T-helper 22 cell (primary cell): Measurements from ENCODE around the gene SYPL1.
A peak's percentile ranks its signal among the peaks of the same experiment; 100 is the strongest.

Source experiments
- DNase-seq: peaks from one replicate; pipeline ENCODE4 v3.0.0-alpha.2; 2020; ENCODE audit warnings: low read depth

SYPL1 gene

DNA sequence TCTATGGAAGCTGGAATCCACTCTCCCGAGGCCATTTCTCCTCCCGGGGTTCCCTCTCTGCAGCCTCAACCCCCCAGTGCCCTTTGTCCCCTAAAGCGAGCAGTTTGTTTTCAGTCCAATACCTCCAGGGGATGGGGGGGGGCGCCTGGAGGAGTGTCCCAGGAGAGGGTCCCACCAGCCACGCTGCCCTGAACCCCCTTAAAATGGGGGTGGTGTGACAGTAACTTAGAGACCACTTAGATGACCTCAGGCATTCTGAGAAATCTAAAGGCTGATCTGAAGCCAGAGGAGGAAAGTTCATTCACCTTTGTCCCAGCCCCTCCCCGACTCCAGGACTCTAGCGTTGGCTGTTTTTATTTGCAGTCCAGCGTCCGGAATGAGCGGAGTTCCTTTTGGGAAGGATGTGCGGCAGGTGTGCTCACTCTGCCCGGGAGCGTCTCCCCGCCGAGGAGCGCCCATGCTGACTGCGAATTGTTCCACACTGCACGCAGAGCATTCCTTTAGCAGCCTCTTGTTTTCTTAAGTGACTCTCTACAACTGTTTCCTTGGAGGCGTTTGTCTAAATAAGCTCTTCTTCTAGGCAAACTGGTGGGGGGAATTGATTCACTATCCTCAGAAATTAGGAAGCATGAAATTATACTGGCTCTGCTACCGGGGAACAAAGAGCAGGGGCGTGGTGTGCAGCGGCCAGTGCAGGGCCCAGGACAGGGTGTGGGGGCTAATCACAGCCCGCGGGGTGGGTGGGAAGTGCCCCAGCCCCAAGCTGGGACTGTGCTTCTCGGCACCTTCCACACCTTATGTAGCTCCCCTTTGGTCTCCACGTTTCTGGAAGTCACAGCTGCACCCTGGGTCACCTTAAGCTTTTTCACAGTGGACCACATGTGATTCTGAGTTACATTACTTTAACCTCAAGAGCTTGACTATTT, 46.3 kb downstream of the SYPL1 start:
- no peak for DNase-seq

DNA sequence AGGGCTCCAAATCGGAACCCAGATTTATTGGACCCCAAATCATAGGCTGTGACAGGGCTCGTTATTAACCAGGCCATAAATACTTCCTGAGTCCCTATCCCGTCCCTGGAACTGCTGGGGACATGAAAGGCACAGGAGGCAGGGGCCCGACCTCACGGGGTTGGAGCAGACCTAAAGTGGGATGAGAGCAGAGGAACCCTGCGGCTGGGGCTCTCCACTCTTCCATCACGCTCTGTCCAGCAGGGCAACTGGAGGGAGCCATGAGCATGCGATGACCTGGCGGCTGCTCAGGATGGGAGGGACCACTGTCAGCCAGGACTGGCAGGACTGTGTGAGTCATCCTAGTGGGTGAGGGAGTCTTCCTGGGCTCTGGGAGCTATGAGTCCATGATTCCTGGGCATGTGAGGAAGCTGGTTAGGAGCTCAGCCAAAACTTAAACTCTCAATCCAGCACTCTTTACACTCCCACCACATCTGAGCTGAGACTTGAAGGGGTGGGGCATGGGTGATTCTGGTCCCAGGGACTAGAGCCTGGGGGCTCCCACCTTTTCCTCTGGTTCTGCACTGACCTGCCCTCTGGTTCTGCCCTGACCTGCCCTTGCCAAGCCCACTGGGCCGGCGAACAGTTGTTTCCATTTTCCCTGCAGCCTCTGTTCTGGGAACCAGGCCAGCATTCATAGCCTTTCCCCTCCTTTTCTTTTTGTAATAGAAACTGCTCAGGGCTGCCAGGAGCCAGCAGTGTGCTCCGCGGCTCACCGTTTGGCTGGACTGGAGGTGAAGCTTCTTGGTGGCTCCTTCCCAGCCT, 47.1 kb downstream of the SYPL1 start:
- no peak for DNase-seq

DNA sequence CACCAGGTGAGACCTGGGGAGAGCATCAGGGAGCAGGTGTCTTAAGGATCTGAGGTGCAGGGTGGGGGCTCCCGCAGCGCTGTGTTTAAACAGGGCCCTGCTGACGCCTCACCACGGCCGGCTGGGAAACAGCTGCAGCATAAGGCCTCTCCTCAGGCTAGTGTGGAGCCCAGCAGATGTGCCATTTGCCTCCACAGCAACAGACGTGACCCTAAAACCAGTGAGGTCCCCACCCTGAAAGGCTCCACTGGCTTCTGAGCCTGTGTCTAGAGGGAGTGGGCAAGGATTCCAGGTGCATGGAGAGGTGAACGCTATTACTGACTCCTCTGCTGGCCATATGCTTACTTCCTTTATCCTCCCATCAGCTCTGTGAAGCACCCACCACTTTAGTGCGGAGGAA, 47.8 kb downstream of the SYPL1 start:
- no peak for DNase-seq

DNA sequence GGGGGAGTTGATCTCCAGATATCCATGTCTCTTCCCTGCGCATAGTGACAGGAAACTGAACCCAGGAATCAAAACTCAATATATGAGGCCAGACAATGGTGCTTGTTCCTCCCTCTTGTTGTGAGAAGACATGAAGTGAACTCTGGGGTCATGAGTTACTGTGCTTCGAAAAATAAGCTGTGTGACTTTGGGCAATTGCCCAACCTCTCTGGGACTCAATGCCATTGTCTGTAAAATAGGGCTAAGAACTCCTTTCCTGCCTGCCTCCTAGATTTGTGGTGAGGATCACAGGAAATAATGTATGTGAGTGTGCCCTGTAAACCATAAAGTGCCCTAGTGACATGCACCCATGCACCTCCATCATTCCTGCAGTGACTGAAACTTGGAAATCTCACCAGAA, 48.4 kb downstream of the SYPL1 start:
- no peak for DNase-seq

- no peak for DNase-seq
These were observed 49.1 kb downstream of the SYPL1 start for GRCh38 chr7:106063024-106063423.

DNA sequence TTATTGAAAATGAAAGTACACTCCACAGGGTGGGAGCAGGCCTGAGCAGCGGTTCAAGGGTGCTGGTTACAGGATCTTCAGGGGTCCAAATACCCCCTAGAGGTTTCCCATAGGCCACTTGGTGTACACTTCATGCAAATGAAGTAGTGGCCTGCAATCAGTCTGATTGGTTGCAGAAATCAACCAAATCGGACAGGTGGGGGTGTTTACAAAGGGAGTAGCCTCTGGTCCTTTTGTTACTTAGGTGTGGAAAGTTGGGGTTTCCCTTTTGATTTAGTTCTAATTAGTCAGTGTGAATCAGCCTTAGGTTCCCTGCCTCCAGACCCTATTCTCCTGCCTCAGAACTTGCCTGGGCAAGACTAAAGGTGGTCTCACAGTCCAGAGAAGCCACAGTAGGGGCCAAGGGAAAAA, 49.6 kb downstream of the SYPL1 start:
- no peak for DNase-seq

- no peak for DNase-seq
These were observed 50.1 kb downstream of the SYPL1 start for GRCh38 chr7:106062006-106062405.

DNA sequence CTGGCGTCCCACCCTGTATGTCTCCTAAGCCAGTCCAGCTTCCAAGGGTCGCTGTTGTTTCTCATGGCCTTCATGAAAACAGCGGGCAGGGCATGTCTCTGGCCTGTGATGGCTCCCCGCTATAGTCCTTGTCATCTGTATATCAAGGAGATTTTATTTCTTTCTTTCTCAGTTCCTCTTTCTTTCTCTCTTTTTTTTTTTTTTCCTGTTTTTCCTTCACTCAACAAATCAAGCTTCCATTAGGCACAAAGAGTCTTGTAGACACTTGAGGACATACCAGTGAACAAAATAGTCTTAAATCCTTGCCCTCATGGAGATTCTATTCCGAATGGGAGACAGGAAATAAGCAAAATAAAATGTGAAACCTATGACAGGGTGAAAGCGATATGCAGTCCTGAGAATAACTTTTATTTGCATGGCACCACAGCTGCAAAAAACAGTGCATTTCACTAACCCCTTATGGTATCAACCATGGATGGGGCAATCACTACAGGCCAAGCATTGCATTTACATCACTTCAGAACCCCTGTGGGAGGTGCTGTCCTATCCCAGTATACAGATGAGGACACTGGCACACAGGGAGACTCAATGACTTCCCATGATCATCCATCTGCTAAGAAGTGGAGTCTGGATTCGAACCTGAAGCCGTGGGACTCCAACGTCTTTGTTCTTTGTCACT, 50.7 kb downstream of the SYPL1 start:
- DNase-seq, result no peak

GRCh38 chr7:106060394-106060920, 51.7 kb downstream of the SYPL1 start:
- no peak for DNase-seq

DNA sequence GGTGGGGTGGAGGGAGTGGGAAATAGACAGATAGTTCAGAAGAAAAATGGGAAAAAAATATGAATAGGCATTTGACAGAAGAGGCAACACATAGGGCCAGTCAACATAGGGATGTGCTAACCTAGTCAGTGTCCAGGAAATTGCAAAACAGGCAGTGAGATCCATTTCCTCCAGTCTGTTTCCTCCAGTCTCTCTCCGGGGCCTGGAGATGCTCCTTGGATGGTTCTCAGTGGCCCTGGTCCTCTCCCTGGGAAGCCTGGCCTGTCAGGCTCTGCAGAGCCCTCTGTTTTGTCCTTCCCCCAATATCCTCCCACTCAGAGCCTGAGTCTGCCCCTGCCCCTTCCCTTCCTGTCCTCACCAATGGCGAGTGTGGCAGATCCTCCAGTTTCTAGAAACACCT, 52.6 kb downstream of the SYPL1 start:
- no peak for DNase-seq

GRCh38 chr7:106058928-106059324, 53.2 kb downstream of the SYPL1 start:
- DNase-seq, result no peak

GRCh38 chr7:106057962-106058927, 53.9 kb downstream of the SYPL1 start:
- DNase-seq, result no peak

- DNase-seq, result no peak
These were observed 54.7 kb downstream of the SYPL1 start for GRCh38 chr7:106057204-106057961.

- peak; percentile 27 for DNase-seq
These were observed 55.5 kb downstream of the SYPL1 start for GRCh38 chr7:106056513-106057203.

- DNase-seq, result no peak
These were observed 57.1 kb downstream of the SYPL1 start for GRCh38 chr7:106054971-106055532.

DNA sequence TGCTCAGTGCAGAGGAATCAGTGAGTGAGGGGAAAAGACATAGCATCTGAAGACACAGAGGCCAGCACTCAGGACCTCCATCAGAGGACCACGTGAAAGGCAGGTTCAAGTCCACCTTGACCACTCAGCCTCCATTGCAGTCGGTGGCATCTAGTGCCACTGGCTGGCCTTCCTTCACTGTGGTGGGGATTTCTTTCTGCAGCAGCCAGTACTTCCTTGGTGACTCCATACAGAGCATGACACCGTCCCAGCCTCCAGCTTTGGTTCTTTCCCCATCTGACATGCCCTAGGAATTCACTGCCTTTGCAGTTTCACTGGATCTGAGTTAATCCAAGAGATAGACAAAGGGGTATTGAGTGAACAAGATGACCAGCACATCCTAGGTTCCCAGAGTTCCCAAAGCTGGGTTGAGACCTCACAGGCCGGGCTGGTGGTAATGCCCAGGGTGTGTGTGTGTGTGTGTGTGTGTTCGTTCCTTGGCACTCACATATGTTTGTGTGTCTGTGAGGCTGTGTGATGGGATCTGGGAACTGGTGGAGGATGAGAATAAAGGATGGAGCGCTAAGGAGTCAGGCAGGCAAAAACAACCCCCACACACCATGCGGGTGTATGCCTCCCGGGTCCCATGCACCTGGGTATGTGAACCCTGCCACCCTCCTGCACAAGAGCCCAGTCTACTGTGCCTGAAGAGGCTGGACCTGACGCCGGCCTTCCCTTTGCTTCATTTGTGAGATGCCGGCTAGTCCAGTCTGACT, 57.8 kb downstream of the SYPL1 start:
- no peak for DNase-seq

- no peak for DNase-seq
These were observed 59.0 kb downstream of the SYPL1 start for GRCh38 chr7:106053109-106053508.

GRCh38 chr7:106052681-106053080, 59.4 kb downstream of the SYPL1 start:
- DNase-seq, result no peak

GRCh38 chr7:106050746-106051117, 61.4 kb downstream of the SYPL1 start:
- no peak for DNase-seq
